ENCODE data around the gene KCNJ6.

GRCh38 chr21:37595944-37596343, 320.3 kb downstream of the KCNJ6 start:
- TF ChIP-seq, protein P1, sequence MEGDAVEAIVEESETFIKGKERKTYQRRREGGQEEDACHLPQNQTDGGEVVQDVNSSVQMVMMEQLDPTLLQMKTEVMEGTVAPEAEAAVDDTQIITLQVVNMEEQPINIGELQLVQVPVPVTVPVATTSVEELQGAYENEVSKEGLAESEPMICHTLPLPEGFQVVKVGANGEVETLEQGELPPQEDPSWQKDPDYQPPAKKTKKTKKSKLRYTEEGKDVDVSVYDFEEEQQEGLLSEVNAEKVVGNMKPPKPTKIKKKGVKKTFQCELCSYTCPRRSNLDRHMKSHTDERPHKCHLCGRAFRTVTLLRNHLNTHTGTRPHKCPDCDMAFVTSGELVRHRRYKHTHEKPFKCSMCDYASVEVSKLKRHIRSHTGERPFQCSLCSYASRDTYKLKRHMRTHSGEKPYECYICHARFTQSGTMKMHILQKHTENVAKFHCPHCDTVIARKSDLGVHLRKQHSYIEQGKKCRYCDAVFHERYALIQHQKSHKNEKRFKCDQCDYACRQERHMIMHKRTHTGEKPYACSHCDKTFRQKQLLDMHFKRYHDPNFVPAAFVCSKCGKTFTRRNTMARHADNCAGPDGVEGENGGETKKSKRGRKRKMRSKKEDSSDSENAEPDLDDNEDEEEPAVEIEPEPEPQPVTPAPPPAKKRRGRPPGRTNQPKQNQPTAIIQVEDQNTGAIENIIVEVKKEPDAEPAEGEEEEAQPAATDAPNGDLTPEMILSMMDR (IDR thresholded peaks at IDR 0.05; ENCODE audit: insufficient read depth, low read length, poor library complexity, severe bottlenecking) = no peak
- TF ChIP-seq EZH2phosphoT487 (conservative IDR thresholded peaks at IDR 0.05; ENCODE audit: low read length) = no peak

Measured in SU-DHL-6 (cell line).